Measurements from ENCODE around the gene TTC9C. TPM values are rescaled to one million over a fixed set of nuclear protein-coding genes. Genes with fewer than 3 reads are reported as not detected.

Gene TTC9C
- total and polyA plus RNA-seq, 2 of the 13 experiments (the other 11 are each of a cell fraction or from before 2014, with no cell fraction given): 28.0 to 36.4 TPM

- TF ChIP-seq EP300 (IDR thresholded peaks at IDR 0.05; ENCODE audit: low read depth in 2 of 2, low read length in 2 of 2) (no peak), EP300 (CRISPR knock-in tag; IDR thresholded peaks at IDR 0.05; ENCODE audit: borderline replicate concordance) (no peak), HDAC1 (CRISPR knock-in tag; IDR thresholded peaks at IDR 0.05) (no peak)
These were observed 1.4 kb upstream of the TTC9C start (continued) for GRCh38 chr11:62726915-62727164.

- POLR2A ChIA-PET: interaction anchor here (0.6 to 5.7 kb wide), 42 partner anchors 11 to 325 kb away, joined by 3 to 129 read pairs (median 8); partner anchors contain the start of genes AHNAK, B3GAT3, BSCL2 and C11orf98
- TF ChIP-seq ZBTB7A (CRISPR knock-in tag; IDR thresholded peaks at IDR 0.05) (peak; percentile 39; the same call in 1 of the 2 replicates), HNRNPL (IDR thresholded peaks at IDR 0.05; ENCODE audit: low read depth, low read length) (no peak; the same call in 1 of the 2 replicates), NKX3-1 (CRISPR knock-in tag; IDR thresholded peaks at IDR 0.05) (peak; percentile 89), ZNF775 (CRISPR knock-in tag; IDR thresholded peaks at IDR 0.05; ENCODE audit: borderline replicate concordance) (no peak), ZNF276 (CRISPR knock-in tag; IDR thresholded peaks at IDR 0.05; ENCODE audit: low read depth) (peak; percentile 95; the same call in 1 of the 2 replicates), DZIP1 (CRISPR knock-in tag; IDR thresholded peaks at IDR 0.05) (peak; percentile 95), GPN1 (CRISPR knock-in tag; IDR thresholded peaks at IDR 0.05; ENCODE audit: borderline replicate concordance) (0 out of 2 replicates have a peak, but pooled peaks have one; percentile 17), MLLT10 (CRISPR knock-in tag; IDR thresholded peaks at IDR 0.05) (no peak), ZNF121 (CRISPR knock-in tag; IDR thresholded peaks at IDR 0.05) (0 out of 2 replicates have a peak, but pooled peaks have one; percentile 54), ZHX1 (CRISPR knock-in tag; IDR thresholded peaks at IDR 0.05; ENCODE audit: low read depth) (0 out of 2 replicates have a peak, but pooled peaks have one; percentile 60), ZNF850 (CRISPR knock-in tag; conservative IDR thresholded peaks at IDR 0.05) (no peak), ZNF780A (CRISPR knock-in tag; IDR thresholded peaks at IDR 0.05) (no peak)
These were observed 968 bp upstream of the TTC9C start, which contains the start of gene HNRNPUL2 for GRCh38 chr11:62727165-62727871. Gene HNRNPUL2 (minus strand): TSS chr11:62727457. CDS start chr11:62727156, 301 bp downstream.

More at GRCh38 chr11:62727165-62727871, 968 bp upstream of the TTC9C start, which contains the start of gene HNRNPUL2:
- CTCF ChIA-PET (ENCODE audit: low intra/inter-chr PET ratio, low total read pairs): no interaction called here
- H3K27ac ChIP-seq (ENCODE audit: extremely low read length, insufficient read depth, low read length): peak within 1 kb of the TSS; percentile 99
- peaks cover 30% of the 10 kb centered on the region for H4K20me1 ChIP-seq (ENCODE audit: insufficient read depth, low read length)
- peaks cover 45% of the 10 kb centered on the region for H3K4me1 ChIP-seq (ENCODE audit: insufficient read depth, low read length)
- peak; percentile 89 for ATAC-seq
- intact Hi-C loops (cut with micrococcal nuclease; ENCODE audit: unreplicated experiment) (loop anchor here (5.0 kb wide), 1 partner anchor 115 kb away; no protein-coding TSS in a partner anchor), in situ Hi-C loops (cut with HindIII; ENCODE audit: extremely low pct_ligation_motif_present, low pct_unique_long_range_greater_than_20kb) (no loop called here)
- 0% methylated on average over 13 of the region's 72 CpGs for WGBS (ENCODE audit: low lambda C conversion rate)
- peaks cover 64% of the 10 kb centered on the region for H3K79me2 ChIP-seq (ENCODE audit: insufficient read depth, low read length)
- DNase-seq (ENCODE audit: low spot score): peak; percentile 97
- H3K27me3 ChIP-seq (ENCODE audit: control insufficient read depth in 1 of 2, insufficient read depth in 2 of 2, low read length in 2 of 2): peaks cover 0 to 3% of the 10 kb centered on the region in 2 experiments; a peak in 1 of 5 replicates
- no TSS peak for BruUV-seq (replicated peaks)
- no peak for FAIRE-seq
- H2AFZ ChIP-seq (ENCODE audit: low read length): no peak within 1 kb of the TSS
- H3K36me3 ChIP-seq (replicated peaks in 1 of 2; ENCODE audit: control insufficient read depth in 1 of 2, insufficient read depth in 2 of 2, low read length in 2 of 2): peaks cover 1 to 24% of the 10 kb centered on the region in 2 experiments
- H3K9ac ChIP-seq (ENCODE audit: insufficient read depth, low read depth, low read length): peak within 1 kb of the TSS; percentile 95
- no peaks in the 10 kb centered on the region for H3K9me3 ChIP-seq (ENCODE audit: low read length)
- H3K4me3 ChIP-seq (replicated peaks in 1 of 3; ENCODE audit: insufficient read depth in 1 of 3, low read depth in 2 of 3, low read length in 3 of 3): peak within 1 kb of the TSS; percentile 91 to 100 (median 94)
- H3K4me2 ChIP-seq (ENCODE audit: low read depth, low read length): peak within 1 kb of the TSS; percentile 91
